ENCODE data around the gene ZNF74. TPM values are rescaled to one million over a fixed set of nuclear protein-coding genes. Genes with fewer than 3 reads are reported as not detected.

The ZNF74 gene
- polyA plus RNA-seq, 1 experiment, result 8.4 TPM

DNA sequence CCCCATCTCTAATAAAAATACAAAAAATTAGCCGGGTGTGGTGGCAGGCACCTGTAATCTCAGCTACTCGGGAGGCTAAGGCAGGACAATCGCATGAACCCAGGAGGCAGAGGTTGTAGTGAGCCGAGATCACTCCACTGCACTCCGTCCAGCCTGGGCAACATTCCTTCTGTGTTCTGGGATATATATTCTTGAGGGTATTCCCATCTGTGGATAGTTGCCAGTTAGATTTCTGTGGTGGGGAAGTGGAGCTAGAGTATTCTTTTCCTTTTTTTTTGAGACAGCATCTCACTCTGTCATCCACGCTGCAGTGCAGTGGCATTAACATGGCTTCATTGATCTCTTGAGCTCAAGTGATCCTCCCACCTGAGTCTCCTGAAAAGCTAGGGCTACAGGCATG, 9.1 kb upstream of the ZNF74 start:
- Histone ChIP-seq H3K27ac (ENCODE audit: low read depth, low read length) (no peak overlapping the region), H3K4me3 (ENCODE audit: low read depth, low read length) (no peak overlapping the region), H3K9me3 (ENCODE audit: control insufficient read depth, insufficient read depth, low read length) (peaks cover 5% of the 10 kb centered on the region), H3K27me3 (ENCODE audit: control insufficient read depth, insufficient read depth, low read length) (peaks cover 10% of the 10 kb centered on the region)
- DNase-seq (ENCODE audit: low read depth, low spot score), result no peak
- TF ChIP-seq, protein P1, sequence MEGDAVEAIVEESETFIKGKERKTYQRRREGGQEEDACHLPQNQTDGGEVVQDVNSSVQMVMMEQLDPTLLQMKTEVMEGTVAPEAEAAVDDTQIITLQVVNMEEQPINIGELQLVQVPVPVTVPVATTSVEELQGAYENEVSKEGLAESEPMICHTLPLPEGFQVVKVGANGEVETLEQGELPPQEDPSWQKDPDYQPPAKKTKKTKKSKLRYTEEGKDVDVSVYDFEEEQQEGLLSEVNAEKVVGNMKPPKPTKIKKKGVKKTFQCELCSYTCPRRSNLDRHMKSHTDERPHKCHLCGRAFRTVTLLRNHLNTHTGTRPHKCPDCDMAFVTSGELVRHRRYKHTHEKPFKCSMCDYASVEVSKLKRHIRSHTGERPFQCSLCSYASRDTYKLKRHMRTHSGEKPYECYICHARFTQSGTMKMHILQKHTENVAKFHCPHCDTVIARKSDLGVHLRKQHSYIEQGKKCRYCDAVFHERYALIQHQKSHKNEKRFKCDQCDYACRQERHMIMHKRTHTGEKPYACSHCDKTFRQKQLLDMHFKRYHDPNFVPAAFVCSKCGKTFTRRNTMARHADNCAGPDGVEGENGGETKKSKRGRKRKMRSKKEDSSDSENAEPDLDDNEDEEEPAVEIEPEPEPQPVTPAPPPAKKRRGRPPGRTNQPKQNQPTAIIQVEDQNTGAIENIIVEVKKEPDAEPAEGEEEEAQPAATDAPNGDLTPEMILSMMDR (IDR thresholded peaks at IDR 0.05; ENCODE audit: low read depth, low read length), result no peak
- CTCF ChIA-PET, result no interaction called here
- POLR2A ChIA-PET, result no interaction called here

DNA sequence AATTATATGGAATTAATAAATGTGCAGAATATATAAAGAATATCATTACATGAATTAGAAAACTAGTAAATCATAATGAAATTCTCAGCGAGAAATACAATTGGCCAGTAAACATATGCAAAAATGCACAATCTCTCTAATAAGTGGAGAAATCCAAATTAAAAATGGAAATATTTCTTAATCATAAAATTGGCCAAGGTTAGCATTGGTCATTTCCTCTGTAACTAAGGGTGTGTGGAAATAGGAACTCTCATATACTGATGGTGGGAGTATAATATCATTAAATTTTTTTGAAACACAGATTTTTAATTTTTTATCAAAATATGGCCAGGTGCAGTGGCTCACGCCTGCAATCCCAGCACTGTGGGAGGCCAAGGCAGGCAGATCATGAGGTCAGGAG, 7.6 kb upstream of the ZNF74 start:
- ChIA-PET POLR2A (no interaction called here), CTCF (no interaction called here)
- peaks cover 10% of the 10 kb centered on the region for H3K27me3 ChIP-seq (ENCODE audit: control insufficient read depth, insufficient read depth, low read length)
- TF ChIP-seq, protein P1 (IDR thresholded peaks at IDR 0.05; ENCODE audit: low read depth, low read length), result no peak
- peaks cover 5% of the 10 kb centered on the region for H3K9me3 ChIP-seq (ENCODE audit: control insufficient read depth, insufficient read depth, low read length)
- no peak for DNase-seq (ENCODE audit: low read depth, low spot score)
- H3K4me3 ChIP-seq (ENCODE audit: low read depth, low read length), result no peak overlapping the region
- H3K27ac ChIP-seq (ENCODE audit: low read depth, low read length), result no peak overlapping the region

DNA sequence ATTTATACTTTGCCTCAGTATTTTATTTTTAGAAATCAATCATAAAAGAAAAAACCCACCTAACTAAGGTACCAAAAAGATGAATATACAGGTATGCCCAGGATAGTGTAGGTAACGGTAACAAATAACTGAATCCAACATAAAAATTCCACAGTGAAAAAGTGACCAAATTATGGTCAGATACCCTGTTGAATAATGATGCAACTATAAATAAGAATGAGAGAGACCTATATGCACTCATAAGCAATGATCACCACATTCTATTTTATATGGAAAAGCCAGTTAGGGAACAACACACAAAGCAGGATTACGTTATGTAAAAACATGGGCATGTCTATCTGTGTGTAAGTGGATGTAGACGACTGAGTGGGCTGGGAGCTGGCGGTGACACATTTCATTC, 7.0 kb upstream of the ZNF74 start:
- H3K27me3 ChIP-seq (ENCODE audit: control insufficient read depth, insufficient read depth, low read length), result peaks cover 10% of the 10 kb centered on the region
- ChIA-PET POLR2A (no interaction called here), CTCF (no interaction called here)
- TF ChIP-seq, protein P1 (IDR thresholded peaks at IDR 0.05; ENCODE audit: low read depth, low read length), result no peak
- peaks cover 5% of the 10 kb centered on the region for H3K9me3 ChIP-seq (ENCODE audit: control insufficient read depth, insufficient read depth, low read length)
- no peak for DNase-seq (ENCODE audit: low read depth, low spot score)
- H3K4me3 ChIP-seq (ENCODE audit: low read depth, low read length), result no peak overlapping the region
- H3K27ac ChIP-seq (ENCODE audit: low read depth, low read length), result no peak overlapping the region

DNA sequence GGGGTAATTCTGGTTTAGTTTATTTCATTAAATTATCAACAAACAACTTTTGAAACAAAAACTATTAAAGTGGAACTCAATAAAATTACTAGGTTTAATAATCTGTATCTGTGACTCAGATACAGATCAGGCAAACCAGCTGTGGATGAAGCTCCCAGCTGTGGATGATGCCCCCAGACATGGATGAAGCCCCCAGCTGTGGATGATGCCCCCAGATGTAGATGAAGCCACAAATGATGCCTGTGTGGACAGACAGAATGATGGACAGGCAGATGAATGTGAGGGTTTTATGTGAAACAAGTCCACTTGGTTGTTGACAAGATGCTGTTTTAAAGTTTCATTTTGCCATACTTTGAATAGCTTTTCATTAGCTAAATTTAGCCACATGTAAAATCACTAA, 5.8 kb upstream of the ZNF74 start:
- ChIA-PET CTCF (interaction anchor here (1.3 kb wide), 1 partner anchor 30 kb away, joined by 5 read pairs; no protein-coding TSS in a partner anchor), POLR2A (no interaction called here)
- no peak overlapping the region for H3K27ac ChIP-seq (ENCODE audit: low read depth, low read length)

DNA sequence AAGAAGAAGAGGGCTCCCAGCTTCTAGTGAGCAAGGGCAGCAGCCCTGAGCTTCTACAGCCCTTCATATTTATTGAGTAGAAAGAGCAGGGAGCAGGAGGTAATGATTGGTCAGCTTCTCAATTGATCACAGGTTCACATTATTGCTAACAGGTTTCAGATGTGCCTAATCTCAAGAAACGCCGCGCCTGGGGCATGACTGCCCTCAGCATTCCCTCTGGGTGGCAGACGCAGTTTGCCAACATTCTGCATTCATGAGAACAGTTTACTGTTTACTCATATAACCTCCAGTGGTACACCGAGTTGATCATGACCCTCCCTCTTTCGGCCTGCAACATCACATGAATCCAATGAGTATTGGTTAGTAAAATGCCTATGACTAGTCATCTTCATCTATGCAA, 4.7 kb upstream of the ZNF74 start:
- no peak overlapping the region for H3K27ac ChIP-seq (ENCODE audit: low read depth, low read length)
- no peak for DNase-seq (ENCODE audit: low read depth, low spot score)
- POLR2A ChIA-PET, result no interaction called here
- CTCF ChIA-PET, result interaction anchor here (1.3 kb wide), 1 partner anchor 29 kb away, joined by 5 read pairs; no protein-coding TSS in a partner anchor
- no peak overlapping the region for H3K4me3 ChIP-seq (ENCODE audit: low read depth, low read length)
- TF ChIP-seq, protein P1 (IDR thresholded peaks at IDR 0.05; ENCODE audit: low read depth, low read length), result no peak
- H3K9me3 ChIP-seq (ENCODE audit: control insufficient read depth, insufficient read depth, low read length), result peaks cover 5% of the 10 kb centered on the region
- peaks cover 7% of the 10 kb centered on the region for H3K27me3 ChIP-seq (ENCODE audit: control insufficient read depth, insufficient read depth, low read length)

More for the DNA sequence above, 5.8 kb upstream of the ZNF74 start:
- H3K27me3 ChIP-seq (ENCODE audit: control insufficient read depth, insufficient read depth, low read length), result peaks cover 10% of the 10 kb centered on the region
- H3K9me3 ChIP-seq (ENCODE audit: control insufficient read depth, insufficient read depth, low read length), result peaks cover 5% of the 10 kb centered on the region
- H3K4me3 ChIP-seq (ENCODE audit: low read depth, low read length), result no peak overlapping the region
- no peak for DNase-seq (ENCODE audit: low read depth, low spot score)
- TF ChIP-seq, protein P1 (IDR thresholded peaks at IDR 0.05; ENCODE audit: low read depth, low read length), result no peak

Data from AG04450 (cell line).